ENCODE data around the gene NIM1K. TPM values are rescaled to one million over a fixed set of nuclear protein-coding genes. Genes with fewer than 3 reads are reported as not detected.
A peak's percentile ranks its signal among the peaks of the same experiment; 100 is the strongest.

Gene NIM1K
- total and polyA plus RNA-seq, 4 donors: 1.0 to 4.2 (median 3.1) TPM; not detected in 1

DNA sequence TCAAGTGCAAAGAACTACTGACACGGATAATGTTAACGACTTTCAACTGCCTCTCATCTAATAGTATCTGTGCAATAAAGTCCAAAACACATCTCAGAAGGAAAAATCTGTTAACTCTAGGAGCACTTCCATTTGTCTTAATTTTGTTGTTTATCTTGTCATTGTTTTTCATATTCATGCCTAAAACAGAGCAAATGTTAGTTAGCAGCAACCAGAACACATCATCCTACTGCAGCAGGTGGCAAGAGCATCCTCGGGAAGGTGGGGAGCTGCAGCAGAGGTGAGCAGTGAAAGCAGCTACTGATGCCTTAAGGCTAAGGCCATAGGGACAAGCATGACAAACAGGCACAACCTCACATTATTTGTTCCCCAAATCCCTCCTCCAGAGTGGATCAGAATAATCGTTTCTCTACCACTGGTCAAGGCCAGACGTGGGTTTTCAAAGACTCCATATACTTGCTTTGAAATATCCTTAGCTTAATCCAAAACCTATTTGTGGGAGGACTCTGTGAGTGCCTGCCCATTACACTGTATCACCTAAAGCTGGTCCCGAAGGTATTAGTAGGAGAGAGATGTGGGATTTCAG is 120.1 kb downstream of the NIM1K start:
- no peaks in the 10 kb centered on the region for H3K9me3 ChIP-seq (ENCODE audit: control insufficient read depth in 4 of 4, insufficient read depth in 3 of 4, low read length in 3 of 4)
- DNase-seq (no peak), ATAC-seq (ENCODE audit: insufficient read depth, low FRiP score) (no peak)
- H3K27ac ChIP-seq (ENCODE audit: low read depth in 1 of 2, low read length in 1 of 2): no peak overlapping the region
- 33 to 51% methylated on average over 6 of the region's 6 CpGs for WGBS, 2 donors
- no peak for TF ChIP-seq CTCF (IDR thresholded peaks at IDR 0.05; ENCODE audit: control extremely low read depth, extremely low read depth)
- H3K27me3 ChIP-seq (ENCODE audit: control insufficient read depth in 3 of 3, insufficient read depth in 3 of 3, low read length in 2 of 3): no peaks in the 10 kb centered on the region
- H3K4me3 ChIP-seq: peak overlapping the region; percentile 83
- H3K36me3 ChIP-seq (ENCODE audit: control insufficient read depth in 4 of 4, insufficient read depth in 4 of 4, low read length in 4 of 4): no peaks in the 10 kb centered on the region
- peaks cover 3 to 27% (median 6%) of the 10 kb centered on the region in 5 donors for H3K4me1 ChIP-seq (ENCODE audit: control insufficient read depth in 5 of 5, insufficient read depth in 5 of 5, low read length in 5 of 5)
- H3K9ac ChIP-seq (ENCODE audit: insufficient read depth in 1 of 2, low read length in 2 of 2): peak overlapping the region in 1 of 2 donors; percentile 75

- peak overlapping the region; percentile 83 for H3K4me3 ChIP-seq
- TF ChIP-seq CTCF (IDR thresholded peaks at IDR 0.05; ENCODE audit: control extremely low read depth, extremely low read depth): no peak
- no peak for DNase-seq
- no peaks in the 10 kb centered on the region for H3K9me3 ChIP-seq (ENCODE audit: control insufficient read depth in 4 of 4, insufficient read depth in 3 of 4, low read length in 3 of 4)
- no peaks in the 10 kb centered on the region for H3K27me3 ChIP-seq (ENCODE audit: control insufficient read depth in 3 of 3, insufficient read depth in 3 of 3, low read length in 2 of 3)
- 1 to 3% methylated on average over 9 of the region's 9 CpGs for WGBS, 2 donors
- H3K9ac ChIP-seq (ENCODE audit: insufficient read depth in 1 of 2, low read length in 2 of 2): peak overlapping the region; percentile 75 to 96
- peak overlapping the region; percentile 94 to 95 for H3K27ac ChIP-seq (ENCODE audit: low read depth in 1 of 2, low read length in 1 of 2)
- H3K36me3 ChIP-seq (ENCODE audit: control insufficient read depth in 4 of 4, insufficient read depth in 4 of 4, low read length in 4 of 4): no peaks in the 10 kb centered on the region
- peaks cover 3 to 27% (median 6%) of the 10 kb centered on the region in 5 donors for H3K4me1 ChIP-seq (ENCODE audit: control insufficient read depth in 5 of 5, insufficient read depth in 5 of 5, low read length in 5 of 5)
- ATAC-seq (ENCODE audit: insufficient read depth, low FRiP score): peak; percentile 4
Measured at GRCh38 chr5:43312699-43313034, 120.6 kb downstream of the NIM1K start.

- H3K36me3 ChIP-seq (ENCODE audit: control insufficient read depth in 4 of 4, insufficient read depth in 4 of 4, low read length in 4 of 4): no peaks in the 10 kb centered on the region
- ATAC-seq (ENCODE audit: insufficient read depth, low FRiP score) (peak; percentile 97), DNase-seq (peak; percentile 99 to 100 (median 100))
- peak within 1 kb of the TSS; percentile 75 to 96 for H3K9ac ChIP-seq (ENCODE audit: insufficient read depth in 1 of 2, low read length in 2 of 2)
- H3K9me3 ChIP-seq (ENCODE audit: control insufficient read depth in 4 of 4, insufficient read depth in 3 of 4, low read length in 3 of 4): no peaks in the 10 kb centered on the region
- no peaks in the 10 kb centered on the region for H3K27me3 ChIP-seq (ENCODE audit: control insufficient read depth in 3 of 3, insufficient read depth in 3 of 3, low read length in 2 of 3)
- H3K27ac ChIP-seq (ENCODE audit: low read depth in 1 of 2, low read length in 1 of 2): peak within 1 kb of the TSS; percentile 94 to 95
- no peak for TF ChIP-seq CTCF (IDR thresholded peaks at IDR 0.05; ENCODE audit: control extremely low read depth, extremely low read depth)
- WGBS, 2 donors: 0 to 1% methylated on average over 70 of the region's 70 CpGs
- peaks cover 3 to 27% (median 6%) of the 10 kb centered on the region in 5 donors for H3K4me1 ChIP-seq (ENCODE audit: control insufficient read depth in 5 of 5, insufficient read depth in 5 of 5, low read length in 5 of 5)
- H3K4me3 ChIP-seq: peak within 1 kb of the TSS; percentile 83
Measured at GRCh38 chr5:43313035-43313853, 121.2 kb downstream of the NIM1K start, which contains the start of gene HMGCS1. Gene HMGCS1, minus strand, starts transcription at chr5:43313412. Its CDS starts 14,447 bp downstream, at chr5:43298965.
